DMS114 treated with DMSO at 0.1 percent for 48 hours (cell line): Measurements from ENCODE around the gene AVL9.
"Not testable (repeated sequence)": the region's sequence is repeated elsewhere in the genome, so short reads cannot be mapped to it uniquely, and the experiment has no call there.

Experiments used
- DNase-seq: peaks from one replicate; lab custom pipeline; 2025; ENCODE audit not compliant: unreplicated experiment; lab: John Stamatoyannopoulos, UW

Gene AVL9

GRCh38 chr7:32586291-32587221 is 91.3 kb downstream of the AVL9 start:
- DNase-seq: no peak

GRCh38 chr7:32587411-32587948 is 92.2 kb downstream of the AVL9 start:
- DNase-seq: no peak

GRCh38 chr7:32588657-32589056 is 93.4 kb downstream of the AVL9 start:
- DNase-seq: no peak

GRCh38 chr7:32591938-32592337 is 96.6 kb downstream of the AVL9 start:
- no peak for DNase-seq

- DNase-seq: no peak
Observed at GRCh38 chr7:32592701-32593100, 97.4 kb downstream of the AVL9 start.

- no peak for DNase-seq
Observed at GRCh38 chr7:32594965-32595490, 99.7 kb downstream of the AVL9 start.

GRCh38 chr7:32601196-32601595 is 105.9 kb downstream of the AVL9 start:
- not testable (repeated sequence) for DNase-seq

- DNase-seq: no peak
Observed at GRCh38 chr7:32602470-32602869, 107.2 kb downstream of the AVL9 start.

GRCh38 chr7:32603492-32603891 is 108.2 kb downstream of the AVL9 start:
- not testable (repeated sequence) for DNase-seq

- not testable (repeated sequence) for DNase-seq
Observed at GRCh38 chr7:32604047-32604446, 108.8 kb downstream of the AVL9 start.

- DNase-seq: no peak
Observed at GRCh38 chr7:32605032-32605431, 109.7 kb downstream of the AVL9 start.

GRCh38 chr7:32609463-32609862 is 114.2 kb downstream of the AVL9 start:
- DNase-seq: no peak

- no peak for DNase-seq
Observed at GRCh38 chr7:32611201-32612099, 116.2 kb downstream of the AVL9 start.

- no peak for DNase-seq
Observed at GRCh38 chr7:32616625-32617024, 121.3 kb downstream of the AVL9 start.

- no peak for DNase-seq
Observed at GRCh38 chr7:32618470-32618869, 123.2 kb downstream of the AVL9 start.

GRCh38 chr7:32618987-32619386 is 123.7 kb downstream of the AVL9 start:
- DNase-seq: no peak

- DNase-seq: not testable (repeated sequence)
Observed at GRCh38 chr7:32619416-32619815, 124.1 kb downstream of the AVL9 start.

- DNase-seq: no peak
Observed at GRCh38 chr7:32631021-32631420, 135.7 kb downstream of the AVL9 start.

- DNase-seq: not testable (repeated sequence)
Observed at GRCh38 chr7:32631590-32632497, 136.6 kb downstream of the AVL9 start.

GRCh38 chr7:32633446-32633845 is 138.2 kb downstream of the AVL9 start:
- DNase-seq: not testable (repeated sequence)
